HL-60/S4 treated with retinoic acid at 250 ng/mL for 4 days and 3 days (cell line): ENCODE data around the gene RMND5B.

Experiments used
- in situ Hi-C: fragments of 300-500 bp; cut with MboI; formaldehyde crosslinking; loops from 2 replicates; pipeline ENCODE4 v1.7.0; 2022; ENCODE audit warnings: low sequenced_read_pairs

RMND5B gene

DNA sequence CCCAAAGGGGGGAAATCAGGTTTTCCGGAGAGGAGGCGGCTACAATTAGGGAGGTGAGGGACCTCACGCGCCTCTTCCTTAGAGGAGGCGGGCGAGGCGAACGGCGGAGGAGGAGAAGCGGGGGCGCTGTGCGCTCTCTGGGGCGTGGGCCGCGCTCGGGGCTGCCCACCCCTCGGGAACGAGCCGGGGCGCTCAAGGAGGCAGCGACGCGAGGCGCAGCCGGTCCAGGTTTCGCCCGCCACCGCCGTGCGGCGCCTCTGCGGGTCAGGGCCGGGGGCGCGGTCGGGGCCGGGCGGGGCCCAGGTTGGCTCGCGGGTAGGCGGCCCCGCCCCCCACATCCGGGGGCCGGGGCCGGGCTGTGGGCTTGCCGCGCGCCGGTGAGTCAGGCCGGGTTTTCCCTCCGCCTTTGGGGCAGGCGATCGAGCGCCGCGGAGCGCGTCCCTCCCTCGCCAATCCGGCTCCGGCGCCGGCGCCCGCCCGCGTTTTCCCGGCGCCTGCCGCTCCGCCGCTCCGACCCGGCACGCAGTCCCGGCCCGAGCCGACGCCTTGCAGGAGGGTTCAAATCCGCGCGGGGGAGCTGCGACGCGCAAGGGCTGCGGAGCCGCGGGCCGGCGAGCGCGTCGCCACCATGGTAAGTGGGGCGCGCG lies 17.6 kb upstream of the RMND5B start, which contains the start of gene N4BP3:
N4BP3 (plus strand) TSS at position 392 of the 647 bp plus-strand sequence. CDS start 6,052 bp downstream, outside the sequence.
- in situ Hi-C loops = no loop called here

DNA sequence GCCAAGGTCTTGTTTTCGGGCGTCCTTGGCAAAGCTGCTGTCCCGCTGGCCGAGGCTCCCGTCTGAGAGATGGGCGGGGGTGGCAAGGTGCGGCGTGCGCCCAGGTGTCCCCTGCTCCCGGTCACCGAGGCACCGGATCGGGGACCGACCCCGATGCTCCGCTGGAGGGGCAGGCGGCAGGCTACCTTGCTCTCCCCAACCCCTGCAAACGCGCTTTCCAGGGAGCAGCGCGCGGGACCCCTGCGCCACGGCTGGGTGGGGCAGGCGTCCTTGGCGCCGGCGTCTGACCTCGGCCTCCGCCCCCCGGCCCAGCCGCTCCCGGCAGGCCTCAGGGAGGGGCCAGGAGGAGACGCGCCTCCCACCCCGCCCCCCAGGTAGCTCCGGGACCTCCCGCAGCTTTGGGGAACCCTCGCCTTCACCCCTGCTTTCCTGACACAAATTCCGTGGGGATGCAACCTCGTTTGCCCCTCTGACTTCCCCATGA lies 16.9 kb upstream of the RMND5B start:
- in situ Hi-C loops = no loop called here

DNA sequence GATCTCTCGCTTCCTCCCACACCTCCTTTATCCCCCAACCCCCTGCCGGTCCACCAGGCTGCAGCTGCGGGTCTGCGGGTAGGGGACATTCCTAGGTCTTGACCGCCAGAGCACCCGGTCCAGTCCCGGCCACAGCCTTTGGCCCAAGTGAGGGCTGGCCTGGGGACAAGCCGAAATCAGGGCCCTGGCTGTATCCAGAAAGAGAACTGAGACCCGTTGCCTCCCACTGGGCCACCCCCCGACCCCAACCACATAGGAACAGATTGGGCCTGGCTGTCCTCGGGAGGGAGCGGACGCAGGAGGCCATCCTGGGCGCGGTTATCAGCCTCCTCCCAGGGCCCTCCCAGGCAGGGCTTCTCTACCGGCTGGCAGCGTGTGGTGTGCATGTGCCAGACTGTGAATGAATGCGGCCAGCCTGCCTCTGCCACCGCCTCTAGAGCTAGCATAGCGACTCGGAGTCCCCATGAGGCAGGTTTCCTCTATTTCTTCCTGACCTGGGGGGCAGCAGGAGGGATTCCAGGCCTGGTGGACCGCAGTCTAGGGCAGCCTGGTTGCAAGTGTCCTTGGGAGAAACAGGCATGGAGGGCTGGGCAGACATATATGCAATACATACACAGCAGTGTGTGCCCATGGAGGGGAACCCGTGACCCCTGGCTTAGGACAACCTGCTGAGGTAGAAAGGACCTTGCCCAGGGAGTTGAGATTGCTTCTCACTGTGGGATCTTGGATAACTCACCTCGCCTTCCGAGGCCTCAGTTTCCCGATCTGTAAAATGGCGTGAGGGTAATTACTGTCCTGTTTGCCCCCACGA lies 16.3 kb upstream of the RMND5B start:
- in situ Hi-C loops = no loop called here

DNA sequence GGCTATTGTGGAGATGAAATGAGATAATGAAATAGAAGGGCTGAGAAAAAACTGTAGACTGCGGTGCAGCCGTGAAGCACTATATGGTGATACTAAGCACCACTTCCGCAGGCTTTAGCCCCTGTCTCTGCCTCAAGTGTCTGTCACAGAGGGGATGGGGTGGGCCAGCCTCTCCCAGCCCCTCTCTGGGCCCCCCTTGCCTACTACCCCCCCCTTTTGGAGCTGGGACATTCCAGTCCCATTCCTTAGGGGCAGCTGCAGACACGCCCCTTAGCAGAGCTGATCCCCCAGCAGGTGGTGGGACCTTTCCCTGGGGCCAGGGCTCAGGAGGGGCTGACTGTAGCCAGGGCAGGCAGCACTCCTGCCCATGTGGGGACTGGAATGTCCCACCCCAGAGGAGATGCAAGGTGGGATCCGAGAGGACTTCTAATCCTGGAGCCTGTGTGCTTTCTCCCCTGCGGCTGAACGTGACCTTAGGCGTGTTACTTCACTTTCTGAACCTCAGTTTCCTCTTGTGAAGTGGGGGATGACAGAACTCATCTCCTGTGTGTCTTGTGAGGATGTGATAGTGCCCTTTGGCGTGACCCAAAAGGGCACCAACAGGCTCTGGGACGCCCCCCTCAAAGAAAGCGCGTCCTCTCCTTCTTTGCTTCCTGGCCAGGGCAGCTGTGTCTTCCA lies 15.5 kb upstream of the RMND5B start:
- in situ Hi-C loops = no loop called here

DNA sequence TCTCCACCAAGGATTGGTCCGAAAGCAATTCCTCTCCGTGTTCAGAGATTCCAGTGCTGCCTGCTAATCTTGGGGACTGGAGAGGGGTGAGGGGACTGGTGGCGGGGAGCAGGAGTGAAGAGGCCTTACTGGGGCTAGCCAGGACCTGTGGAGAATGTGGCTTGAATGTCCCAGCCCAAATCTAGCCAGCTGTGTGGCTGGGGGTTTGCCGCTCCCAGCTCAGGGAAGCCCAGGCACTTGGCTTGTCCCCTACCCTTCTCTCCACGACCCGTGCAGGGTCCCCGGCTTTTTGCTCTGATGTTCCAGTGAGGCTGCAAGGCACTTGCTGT lies 15.0 kb upstream of the RMND5B start:
- in situ Hi-C loops = no loop called here

DNA sequence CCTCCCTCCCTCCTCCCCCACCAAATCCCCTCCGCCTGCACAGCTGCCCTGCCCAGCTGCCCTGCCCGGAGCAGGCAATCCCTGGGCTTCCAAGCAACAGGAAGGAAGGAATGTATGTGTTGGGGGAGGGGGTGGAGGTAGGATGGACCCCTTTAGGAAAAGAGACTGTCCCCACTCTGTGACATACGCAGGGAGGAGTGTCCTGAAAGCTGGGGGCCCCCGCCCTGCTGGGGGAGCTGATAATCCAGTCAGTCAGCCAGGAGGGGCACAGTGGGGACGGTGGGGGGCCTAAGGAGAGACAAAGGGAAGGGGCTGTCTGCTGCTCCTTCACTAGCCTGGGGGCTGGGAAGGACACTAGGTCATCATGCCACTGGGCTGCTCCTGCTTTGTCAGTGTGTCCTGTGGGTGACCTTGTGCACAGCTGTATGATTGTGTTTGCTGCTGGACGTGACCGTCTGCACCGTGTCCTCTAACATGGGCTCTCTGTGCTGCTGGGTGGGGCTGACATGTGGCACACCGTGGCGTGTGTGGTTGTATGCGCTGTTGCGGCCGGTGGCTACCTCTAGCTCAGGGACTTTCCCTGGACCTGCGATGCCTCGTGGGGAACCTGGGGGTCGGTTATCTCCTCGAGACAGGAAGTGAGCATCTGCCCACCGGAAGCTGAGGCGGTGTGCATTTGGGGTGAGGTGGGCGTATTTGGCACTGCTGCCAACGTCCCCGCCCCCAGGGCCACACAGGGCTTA lies 14.5 kb upstream of the RMND5B start:
- in situ Hi-C loops = no loop called here

GRCh38 chr5:178117923-178118701 lies 12.7 kb upstream of the RMND5B start:
- in situ Hi-C loops = no loop called here

DNA sequence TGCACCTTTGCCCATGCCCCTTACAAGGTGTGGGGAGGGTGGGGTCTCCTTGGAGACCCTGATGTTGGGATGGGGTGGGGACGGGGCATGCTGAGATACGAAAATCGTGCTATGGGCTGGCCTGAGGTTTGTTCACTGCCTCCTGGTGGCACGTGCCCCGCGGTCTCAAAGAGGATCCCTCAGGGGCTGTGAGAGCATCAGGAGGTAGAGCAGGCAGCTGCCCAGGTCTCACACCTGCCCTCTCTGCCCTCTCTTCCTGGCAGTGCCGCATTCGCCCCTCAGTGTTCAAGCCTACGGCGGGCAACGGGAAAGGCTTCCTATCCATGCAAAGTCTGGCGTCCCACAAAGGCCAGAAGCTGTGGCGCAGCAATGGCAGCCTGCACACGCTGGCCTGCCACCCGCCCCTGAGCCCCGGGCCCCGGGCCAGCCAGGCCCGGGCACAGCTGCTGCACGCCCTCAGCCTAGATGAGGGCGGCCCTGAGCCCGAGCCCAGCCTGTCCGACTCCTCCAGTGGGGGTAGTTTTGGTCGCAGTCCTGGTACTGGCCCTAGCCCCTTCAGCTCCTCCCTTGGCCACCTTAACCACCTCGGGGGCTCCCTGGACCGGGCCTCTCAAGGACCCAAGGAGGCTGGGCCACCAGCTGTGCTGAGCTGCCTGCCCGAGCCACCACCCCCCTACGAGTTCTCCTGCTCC lies 10.8 kb upstream of the RMND5B start:
- in situ Hi-C loops = no loop called here

DNA sequence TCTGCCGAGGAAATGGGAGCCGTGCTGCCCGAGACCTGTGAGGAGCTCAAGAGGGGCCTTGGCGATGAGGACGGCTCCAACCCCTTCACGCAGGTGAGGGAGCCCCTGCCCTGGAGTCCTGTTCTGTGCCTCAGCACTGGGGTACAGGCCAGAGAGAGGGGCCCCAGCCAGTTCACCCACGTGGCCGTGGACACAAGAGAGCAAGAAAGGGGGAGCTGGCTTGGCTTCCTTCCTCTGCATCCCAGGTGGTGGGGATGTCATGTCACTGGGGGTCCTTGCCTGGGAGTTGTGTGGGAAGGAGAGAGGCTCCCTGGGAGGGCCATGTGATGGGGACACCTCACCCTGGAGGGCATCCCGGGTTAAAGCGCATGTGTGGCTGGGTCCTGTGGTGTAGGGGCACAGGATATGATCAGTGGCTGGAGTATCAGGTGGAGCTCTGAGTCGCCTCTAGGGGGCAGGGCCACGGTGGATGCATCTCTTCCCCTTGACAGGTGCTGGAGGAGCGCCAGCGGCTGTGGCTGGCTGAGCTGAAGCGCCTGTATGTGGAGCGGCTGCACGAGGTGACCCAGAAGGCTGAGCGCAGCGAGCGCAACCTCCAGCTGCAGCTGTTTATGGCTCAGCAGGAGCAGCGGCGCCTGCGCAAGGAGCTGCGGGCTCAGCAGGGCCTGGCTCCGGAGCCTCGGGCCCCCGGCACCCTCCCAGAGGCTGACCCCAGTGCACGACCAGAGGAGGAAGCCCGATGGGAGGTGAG lies 10.0 kb upstream of the RMND5B start:
- in situ Hi-C loops = no loop called here

- in situ Hi-C loops = no loop called here
Measured at GRCh38 chr5:178121391-178122276, 9.2 kb upstream of the RMND5B start.

DNA sequence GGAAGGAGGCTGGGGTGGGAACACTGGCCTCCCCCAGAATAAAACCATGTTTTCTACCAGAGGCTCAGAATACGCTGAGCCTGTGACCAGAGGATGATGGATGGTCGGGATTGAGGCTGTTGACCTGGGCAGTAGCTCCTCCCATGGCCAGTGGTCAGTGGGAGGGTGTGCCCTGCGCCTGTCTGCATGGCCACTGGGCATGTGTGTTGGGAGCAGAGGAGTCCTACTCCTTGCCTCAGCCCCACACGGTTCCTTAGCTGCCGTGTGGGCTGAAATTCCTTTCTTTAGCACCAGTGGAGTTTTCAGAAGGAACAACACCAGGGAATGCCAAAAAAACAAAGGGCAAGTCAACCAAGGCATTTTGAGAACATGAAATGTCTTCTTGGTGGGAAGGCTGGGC lies 8.5 kb upstream of the RMND5B start:
- in situ Hi-C loops = no loop called here

DNA sequence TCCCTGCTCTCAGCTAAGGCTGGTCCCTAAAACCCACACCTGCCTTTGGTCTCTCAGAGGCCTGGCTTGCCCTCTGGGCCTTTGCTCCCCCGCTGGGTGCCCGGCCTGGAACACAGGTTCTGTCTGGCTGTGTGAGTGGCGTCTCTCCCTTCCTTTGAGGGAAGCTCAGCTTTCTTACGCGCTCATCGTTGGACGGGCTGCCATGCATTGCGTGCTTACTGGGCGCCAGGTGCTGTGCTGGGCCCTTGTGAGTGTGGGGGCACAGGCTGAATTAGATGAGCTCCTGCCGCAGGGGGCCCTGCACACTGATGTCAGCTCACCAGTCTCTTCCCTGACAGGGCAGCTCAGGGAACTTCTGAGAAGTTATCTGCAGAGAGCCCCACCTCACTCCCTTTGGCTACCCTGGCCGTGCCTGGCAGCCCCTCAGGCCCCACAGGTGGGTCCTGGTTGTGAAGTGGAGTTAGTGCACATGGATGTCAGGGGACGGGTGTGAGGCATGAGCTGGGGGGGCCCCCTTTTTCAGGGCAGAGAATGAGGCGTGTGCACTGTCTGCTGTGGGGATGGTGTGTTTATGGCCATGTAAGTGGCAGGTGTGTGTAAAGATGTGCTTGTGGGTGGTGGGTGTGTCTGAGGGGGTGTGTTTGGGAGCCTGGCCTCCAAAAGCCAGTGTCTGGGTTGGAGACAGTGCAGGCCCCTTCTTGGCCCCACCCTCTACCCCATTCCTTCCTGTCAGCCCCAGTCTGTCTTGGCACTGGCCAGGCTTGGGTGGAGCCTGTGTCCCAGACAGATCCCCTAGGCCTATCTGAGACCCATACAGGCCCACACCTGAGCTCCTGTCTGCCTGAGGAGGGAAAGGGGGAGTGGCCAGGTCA lies 7.5 kb upstream of the RMND5B start:
- in situ Hi-C loops = no loop called here

DNA sequence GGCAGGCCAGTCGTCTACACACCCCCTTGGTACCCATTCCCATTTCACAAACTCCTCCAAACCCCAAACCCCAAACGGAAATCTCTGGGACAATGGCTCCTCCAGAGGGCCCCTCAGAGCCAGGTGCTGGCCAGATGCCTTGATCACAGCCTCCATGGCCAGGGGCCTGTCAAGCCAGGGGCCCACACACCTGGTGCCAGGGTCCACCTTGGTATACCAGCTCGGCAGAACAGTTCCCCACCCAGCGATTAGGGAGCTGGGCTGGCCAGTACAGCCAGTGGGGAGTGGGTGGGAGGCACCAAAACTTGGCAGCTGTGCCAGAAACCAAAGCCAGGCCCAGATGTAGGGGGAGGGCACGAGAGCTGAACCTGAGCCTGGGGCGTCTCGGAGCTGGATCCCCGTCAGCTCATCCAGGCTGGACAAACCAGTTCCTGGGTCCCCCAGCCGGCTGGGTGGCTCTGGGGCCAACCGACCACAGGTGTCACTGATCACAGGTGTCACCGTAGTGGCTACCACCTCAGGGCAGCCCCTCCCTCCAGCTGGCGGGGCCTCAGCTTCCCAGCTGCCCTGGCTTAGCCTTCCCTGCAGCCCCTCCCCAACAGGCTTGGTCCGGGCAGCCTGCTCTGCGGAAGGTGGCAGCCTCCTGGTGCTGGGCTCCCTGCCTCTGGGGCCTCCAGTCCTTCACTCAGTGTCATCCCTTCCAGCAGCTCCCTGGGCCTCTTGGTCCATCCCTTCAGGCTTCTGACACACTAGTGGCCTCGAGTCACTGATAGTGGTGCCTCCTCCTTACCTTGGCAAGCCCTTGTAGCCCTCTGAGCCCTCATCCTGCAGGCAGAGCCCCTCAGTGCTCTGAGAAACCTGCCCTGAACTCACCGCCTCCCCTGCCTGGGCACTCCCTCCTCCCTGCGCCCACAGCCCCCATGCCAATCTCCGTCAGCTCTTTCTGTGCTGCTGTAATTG lies 6.6 kb upstream of the RMND5B start:
- in situ Hi-C loops = no loop called here

DNA sequence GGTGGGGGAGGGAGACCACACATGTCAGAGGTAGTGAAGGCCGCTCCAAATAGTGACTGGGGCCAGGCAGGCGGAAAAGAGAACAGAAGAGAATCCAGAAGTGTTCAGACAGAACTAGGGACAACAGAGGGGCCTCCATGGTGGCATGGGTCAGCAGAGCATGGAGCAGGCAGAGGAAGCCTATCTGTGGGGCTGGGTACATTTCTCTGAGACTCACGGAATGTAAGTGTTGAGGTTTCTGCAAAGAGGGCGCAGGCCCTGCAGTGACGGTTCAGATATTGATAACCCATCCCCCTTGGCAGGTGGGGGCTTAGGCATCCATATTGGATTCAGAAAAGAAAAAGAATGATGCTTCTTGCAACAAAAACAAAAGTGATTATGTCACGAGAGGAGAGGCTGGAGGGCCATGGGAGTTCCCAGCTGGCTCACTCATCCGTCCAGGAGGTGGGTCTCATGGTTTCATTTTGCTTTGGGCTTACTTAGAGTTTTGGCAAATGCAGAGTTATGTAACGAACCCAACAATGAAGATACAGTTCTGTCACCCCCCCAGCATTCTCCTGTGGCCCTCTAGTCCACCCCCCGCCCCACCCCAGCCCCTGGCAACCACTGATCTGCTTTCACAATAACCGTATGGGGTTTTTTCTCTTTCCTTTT lies 5.4 kb upstream of the RMND5B start:
- in situ Hi-C loops = no loop called here

DNA sequence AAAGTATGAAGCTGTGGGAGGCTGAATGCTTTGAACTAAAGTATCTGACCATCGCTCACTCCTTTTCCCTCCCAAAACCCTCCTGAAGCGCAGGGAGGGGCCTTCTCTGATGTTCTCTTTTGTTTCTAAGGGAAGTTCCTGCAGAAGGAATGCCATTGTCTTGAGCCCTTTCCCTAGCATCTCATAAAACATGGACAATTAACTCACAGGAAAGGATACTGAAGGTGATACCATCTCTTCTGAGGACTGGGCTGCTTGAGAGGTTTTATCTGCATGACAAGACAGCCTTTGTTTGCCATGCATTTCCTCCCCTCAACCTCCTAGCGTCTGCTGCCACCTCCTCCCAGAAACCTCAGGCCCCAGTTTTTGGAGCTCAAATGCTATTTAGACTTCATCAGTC lies 4.3 kb upstream of the RMND5B start:
- in situ Hi-C loops = no loop called here
